SK-N-SH (cell line): Measurements from ENCODE around the gene ANKRD11. TPM values are rescaled to one million over a fixed set of nuclear protein-coding genes. Genes with fewer than 3 reads are reported as not detected.

Experiments
- CTCF ChIA-PET: fragments of 300-600, 350-600 bp; formaldehyde crosslinking; extraction: SDS; loops from one replicate; lab custom pipeline; 2021; lab: Yijun Ruan, JAX
- POLR2A ChIA-PET: fragments of 350-600 bp; sonication (Branson Sonifier 250); formaldehyde crosslinking; extraction: SDS; loops from one replicate; lab custom pipeline; 2020; ENCODE audit warnings: antibody characterized with exemption, inconsistent platforms; lab: Yijun Ruan, JAX
- DNase-seq: peaks from one replicate; pipeline ENCODE4 v3.0.0; 2012
- H2AFZ ChIP-seq: fragments of 200-600 bp; sonication (generic); 2 replicates; pipeline ENCODE4 v1.8.1; 2016; ENCODE audit warnings: antibody characterized with exemption, mild to moderate bottlenecking, low read depth
- H3F3A ChIP-seq: fragments of 200-600 bp; sonication (generic); replicated peaks from 2 replicates; pipeline ENCODE3; 2016; ENCODE audit warnings: antibody characterized with exemption, mild to moderate bottlenecking; ENCODE audit not compliant: insufficient read depth
- H3K27ac ChIP-seq, 2 experiments: fragments of 200-500 bp in 1 of 2; fragments of 200-600 bp in 1 of 2; sonication (Bioruptor generic) in 1 of 2; sonication (generic), shearing (Covaris generic) in 1 of 2; 2 replicates each; pipeline versions ENCODE4 v1.5.1 to v1.6.1; 2014 to 2016; ENCODE audit warnings: low read depth in 2 of 2, inconsistent platforms in 1 of 2, low read length in 1 of 2, mild to moderate bottlenecking in 1 of 2, mixed read lengths in 1 of 2
- H3K27me3 ChIP-seq: fragments of 200-600 bp; sonication (generic), shearing (Covaris generic); 2 replicates; pipeline ENCODE4 v1.6.1; 2016; ENCODE audit warnings: mixed run types; ENCODE audit not compliant: insufficient read depth
- H3K36me3 ChIP-seq, 2 experiments: fragments of 200-500 bp in 1 of 2; fragments of 200-600 bp in 1 of 2; sonication (Bioruptor generic) in 1 of 2; sonication (generic) in 1 of 2; replicated peaks in 1 of 2; 2 replicates each; pipeline versions ENCODE3 to v1.5.1; 2014 to 2016; ENCODE audit warnings: low read length in 1 of 2, mild to moderate bottlenecking in 1 of 2; ENCODE audit not compliant: insufficient read depth in 2 of 2, control insufficient read depth in 1 of 2
- H3K4me1 ChIP-seq, 2 experiments: fragments of 200-500 bp in 1 of 2; fragments of 200-600 bp in 1 of 2; sonication (Bioruptor generic) in 1 of 2; sonication (generic), shearing (Covaris generic) in 1 of 2; 2 replicates each; pipeline versions ENCODE4 v1.5.1 to v1.6.1; 2014 to 2016; ENCODE audit warnings: low read depth in 1 of 2, low read length in 1 of 2, mixed run types in 1 of 2; ENCODE audit not compliant: insufficient read depth in 2 of 2, control insufficient read depth in 1 of 2
- H3K4me2 ChIP-seq: fragments of 200-600 bp; sonication (generic), shearing (Covaris generic); 2 replicates; pipeline ENCODE4 v1.6.1; 2017; ENCODE audit warnings: mixed run types
- H3K4me3 ChIP-seq, 2 experiments: fragments of 200-500 bp in 1 of 2; fragments of 200-600 bp in 1 of 2; sonication (Bioruptor generic) in 1 of 2; sonication (generic), shearing (Covaris generic) in 1 of 2; 2 replicates each; pipeline versions ENCODE4 v1.5.1 to v1.8.1; 2014 to 2016; ENCODE audit warnings: low read depth in 2 of 2, inconsistent platforms in 1 of 2, low read length in 1 of 2, mild to moderate bottlenecking in 1 of 2, mixed read lengths in 1 of 2, moderate library complexity in 1 of 2
- H3K79me2 ChIP-seq: fragments of 200-600 bp; sonication (generic); 2 replicates; pipeline ENCODE4 v1.8.1; 2017; ENCODE audit warnings: mild to moderate bottlenecking; ENCODE audit not compliant: insufficient read depth
- H3K9ac ChIP-seq: fragments of 200-600 bp; sonication (generic); 2 replicates; pipeline ENCODE4 v1.6.1; 2017; ENCODE audit warnings: mixed run types
- H3K9me2 ChIP-seq: fragments of 200-600 bp; sonication (generic); 2 replicates; pipeline ENCODE4 v1.6.1; 2017; ENCODE audit warnings: mixed run types
- H3K9me3 ChIP-seq: fragments of 200-600 bp; sonication (generic); 2 replicates; pipeline ENCODE4 v1.6.1; 2017; ENCODE audit warnings: mixed run types, mild to moderate bottlenecking, moderate library complexity
- H4K20me1 ChIP-seq: fragments of 200-600 bp; sonication (generic); 2 replicates; pipeline ENCODE4 v1.6.1; 2017; ENCODE audit warnings: mild to moderate bottlenecking, mixed run types; ENCODE audit not compliant: insufficient read depth
- CHD2 ChIP-seq: fragments of 150-350 bp; IDR thresholded peaks from 2 replicates; pipeline ENCODE4 v1.6.1; 2018; ENCODE audit warnings: low read length; ENCODE audit not compliant: partially characterized antibody
- EP300 ChIP-seq, 2 experiments: IDR thresholded peaks; 2 replicates each; pipeline versions ENCODE4 v1.4.0 to v1.6.1; 2012; ENCODE audit warnings: borderline replicate concordance in 1 of 2, low read depth in 1 of 2, low read length in 1 of 2
- EZH2phosphoT487 ChIP-seq: fragments of 200-600 bp; sonication (generic); IDR thresholded peaks from 2 replicates; pipeline ENCODE4 v1.6.1; 2017; ENCODE audit warnings: low read depth, mixed run types, mild to moderate bottlenecking, antibody characterized with exemption, moderate library complexity, borderline replicate concordance
- FOSL2 ChIP-seq: IDR thresholded peaks from 2 replicates; pipeline ENCODE4 v1.4.0; 2012; ENCODE audit warnings: low read depth, mild to moderate bottlenecking, moderate library complexity, borderline replicate concordance
- GABPA ChIP-seq: IDR thresholded peaks from 2 replicates; pipeline ENCODE4 v1.4.0; 2012; ENCODE audit warnings: low read depth, mild to moderate bottlenecking
- IRF3 ChIP-seq: fragments of 150-350 bp; IDR thresholded peaks from 2 replicates; pipeline ENCODE4 v1.6.1; 2016; ENCODE audit warnings: mild to moderate bottlenecking, low read depth, low read length
- JUND ChIP-seq: IDR thresholded peaks from 2 replicates; pipeline ENCODE4 v1.4.0; 2012
- POLR2AphosphoS5 ChIP-seq: IDR thresholded peaks from 2 replicates; pipeline ENCODE4 v1.6.1; 2012; ENCODE audit warnings: low read depth, low read length
- RCOR1 ChIP-seq: fragments of 150-350 bp; IDR thresholded peaks from 2 replicates; pipeline ENCODE4 v1.6.1; 2017; ENCODE audit warnings: antibody characterized with exemption, low read length
- RFX5 ChIP-seq: IDR thresholded peaks from 2 replicates; pipeline ENCODE4 v1.6.1; 2012; ENCODE audit warnings: mild to moderate bottlenecking, improper control_type of control experiment, low read length
- RXRA ChIP-seq: IDR thresholded peaks from 2 replicates; pipeline ENCODE4 v1.4.0; 2012; ENCODE audit warnings: low read depth, mild to moderate bottlenecking, borderline replicate concordance
- SIN3A ChIP-seq: IDR thresholded peaks from 2 replicates; pipeline ENCODE4 v1.6.1; 2012; ENCODE audit warnings: low read depth, mild to moderate bottlenecking, low read length, moderate library complexity, borderline replicate concordance
- SMC3 ChIP-seq: IDR thresholded peaks from 2 replicates; pipeline ENCODE4 v1.6.1; 2012; ENCODE audit warnings: low read depth, low read length, improper control_type of control experiment
- TAF1 ChIP-seq: IDR thresholded peaks from 2 replicates; pipeline ENCODE4 v1.6.1; 2012; ENCODE audit warnings: low read depth, mild to moderate bottlenecking, low read length, moderate library complexity, borderline replicate concordance
- TCF12 ChIP-seq: IDR thresholded peaks from 2 replicates; pipeline ENCODE4 v1.4.0; 2012
- USF2 ChIP-seq: fragments of 150-350 bp; IDR thresholded peaks from 2 replicates; pipeline ENCODE4 v1.6.1; 2017; ENCODE audit warnings: antibody characterized with exemption, low read length, low read depth, borderline replicate concordance
- YY1 ChIP-seq: IDR thresholded peaks from 2 replicates; pipeline ENCODE4 v1.4.0; 2012; ENCODE audit warnings: low read depth, mild to moderate bottlenecking
- WGBS: methylation state at CpG from one replicate; pipeline ENCODE4 v1.1.6; 2017; ENCODE audit warnings: low lambda C conversion rate; 5-methylcytosine and 5-hydroxymethylcytosine counted together
- polyA plus RNA-seq, 3 experiments: library from polyadenylated mRNA; depleted of rRNA; stranded (reverse); fragments of >200 nt; gene quantifications; 2 replicates each; pipeline ENCODE4 v1.2.3, GENCODE V29; 2012
- TF ChIP-seq, protein P1 (sequence below): IDR thresholded peaks from 2 replicates; pipeline ENCODE4 v1.4.0; 2012; ENCODE audit warnings: low read depth, borderline replicate concordance

The ANKRD11 gene
- polyA plus RNA-seq, 1 of the 3 experiments (the other 2 are of a cell fraction), result 50.2 TPM

DNA sequence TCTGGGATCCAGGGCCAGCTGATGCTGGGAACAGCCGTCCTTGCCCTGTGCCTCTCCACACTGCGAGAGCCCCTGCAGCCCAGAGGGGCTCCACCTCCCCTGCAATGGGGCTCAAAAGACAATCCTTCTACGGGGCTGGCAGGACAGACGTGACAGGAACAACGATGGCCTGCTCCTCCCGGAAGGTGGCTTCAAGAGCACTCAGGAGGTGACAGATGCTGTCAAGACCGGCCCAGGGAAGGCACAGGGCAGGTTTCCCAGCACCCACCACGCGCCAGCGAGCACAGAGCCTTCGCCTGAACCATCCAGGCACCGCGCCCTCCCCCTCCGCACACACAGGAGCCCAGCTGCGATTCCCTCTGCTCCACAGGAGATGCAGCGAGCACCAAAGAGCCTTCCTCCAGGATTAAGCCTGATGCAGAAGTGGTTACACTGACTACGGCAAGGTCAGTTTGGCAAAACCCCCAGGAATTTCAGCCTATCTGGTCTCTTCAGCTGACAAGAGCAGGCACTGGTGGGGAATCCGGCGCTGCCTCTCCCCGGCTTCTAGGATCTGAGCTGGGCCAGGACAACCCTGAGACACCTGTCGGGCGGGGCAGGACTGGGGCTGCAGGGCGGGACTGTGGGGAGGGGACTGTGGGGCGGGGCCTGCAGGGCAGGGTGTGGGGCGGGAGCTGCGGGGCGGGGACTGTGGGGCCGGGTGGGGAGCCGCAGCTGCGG is 169.4 kb downstream of the ANKRD11 start:
- no peak for TF ChIP-seq POLR2AphosphoS5
- TF ChIP-seq IRF3, result no peak
- no peak for TF ChIP-seq GABPA
- TF ChIP-seq FOSL2, result no peak
- no peak for TF ChIP-seq EP300 (IDR thresholded peaks at IDR 0.05; ENCODE audit: borderline replicate concordance in 1 of 2, low read depth in 1 of 2, low read length in 1 of 2)
- TF ChIP-seq YY1, result no peak
- no peak for TF ChIP-seq USF2
- no peak for TF ChIP-seq RXRA
- TF ChIP-seq CHD2, result no peak
- no peak for TF ChIP-seq RCOR1
- Histone ChIP-seq H3K9ac (peak overlapping the region; percentile 37; the same call in 1 of the 2 replicates), H2AFZ (no peak overlapping the region), H3K4me1 (peaks cover 63 to 82% of the 10 kb centered on the region in 2 experiments; a peak in 3 of 4 replicates), H3K27ac (peak overlapping the region; percentile 58 to 89), H3K9me3 (no peaks in the 10 kb centered on the region), H3K9me2 (no peaks in the 10 kb centered on the region), H4K20me1 (peaks cover 46% of the 10 kb centered on the region), H3K27me3 (no peaks in the 10 kb centered on the region), H3K4me3 (no peak overlapping the region), H3K36me3 (no peaks in the 10 kb centered on the region), H3F3A (peaks cover 59% of the 10 kb centered on the region), H3K4me2 (peak overlapping the region; percentile 73; the same call in 1 of the 2 replicates), H3K79me2 (peaks cover 97% of the 10 kb centered on the region)
- DNase-seq, result no peak
- POLR2A ChIA-PET, result no interaction called here
- CTCF ChIA-PET, result interaction anchor here (1.2 kb wide), 1 partner anchor 14 kb away, joined by 3 read pairs; no protein-coding TSS in a partner anchor
- WGBS, result 75% methylated on average over 12 of the region's 30 CpGs

DNA sequence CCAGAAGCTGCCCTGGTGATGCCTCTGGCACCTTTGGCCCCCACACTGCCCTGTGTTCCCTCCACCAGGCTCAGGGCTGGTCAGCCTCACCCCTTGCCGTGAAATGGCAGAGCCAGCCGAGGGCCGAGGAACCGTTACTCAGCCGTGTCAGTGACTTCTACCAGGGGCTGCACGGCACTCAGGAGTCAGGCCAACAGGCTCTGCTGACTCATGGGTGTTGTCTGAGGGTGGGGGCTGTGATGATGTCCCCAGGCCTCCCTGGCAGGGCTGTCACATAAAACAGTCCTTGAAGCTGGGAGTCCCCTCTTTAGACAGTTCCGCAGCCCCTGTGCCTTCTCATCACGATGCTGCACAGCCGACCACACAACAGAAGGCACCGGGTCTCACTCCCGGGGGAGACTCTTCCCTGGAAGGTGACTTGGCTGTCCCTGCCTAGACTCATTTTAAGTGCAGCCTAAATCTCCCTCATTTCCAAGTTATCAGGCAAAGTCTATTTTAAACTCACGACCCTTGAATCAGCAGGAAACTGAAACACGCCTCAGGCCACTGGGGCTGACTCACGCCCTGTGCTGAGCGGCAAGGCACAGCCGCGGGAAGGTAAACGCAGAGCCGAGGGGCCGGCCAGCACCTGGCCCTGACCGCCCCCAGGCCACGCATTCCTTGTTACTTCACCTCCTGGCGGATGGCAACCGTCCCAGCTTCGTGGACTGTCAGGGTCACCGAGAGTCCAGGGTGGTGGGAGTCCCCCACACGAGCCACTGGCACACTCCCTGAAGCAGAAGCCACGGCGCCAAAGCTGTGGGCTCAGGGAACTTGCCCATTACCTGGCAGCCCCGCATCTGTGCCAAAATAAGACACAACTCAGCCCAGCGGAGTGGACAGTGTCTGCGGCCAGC is 170.2 kb downstream of the ANKRD11 start:
- no peak for DNase-seq
- Histone ChIP-seq H3K4me1 (peaks cover 66 to 82% of the 10 kb centered on the region in 2 experiments; a peak in 3 of 4 replicates), H3K27me3 (no peaks in the 10 kb centered on the region), H3F3A (peaks cover 61% of the 10 kb centered on the region), H3K79me2 (peaks cover 97% of the 10 kb centered on the region), H4K20me1 (peaks cover 54% of the 10 kb centered on the region), H3K4me3 (peak overlapping the region in 1 of 2 experiments; percentile 44; a peak in 2 of 4 replicates), H3K27ac (peak overlapping the region; percentile 58 to 89), H3K9ac (peak overlapping the region; percentile 37; the same call in 1 of the 2 replicates), H3K9me3 (no peaks in the 10 kb centered on the region), H3K9me2 (no peaks in the 10 kb centered on the region), H2AFZ (no peak overlapping the region), H3K4me2 (peak overlapping the region; percentile 73), H3K36me3 (peaks cover 0 to 2% of the 10 kb centered on the region in 2 experiments)
- 10% methylated on average over 10 of the region's 32 CpGs for WGBS
- ChIA-PET POLR2A (no interaction called here), CTCF (interaction anchor here (3.8 kb wide), 1 partner anchor 11 kb away, joined by 18 read pairs; no protein-coding TSS in a partner anchor)
- TF ChIP-seq, protein P1, sequence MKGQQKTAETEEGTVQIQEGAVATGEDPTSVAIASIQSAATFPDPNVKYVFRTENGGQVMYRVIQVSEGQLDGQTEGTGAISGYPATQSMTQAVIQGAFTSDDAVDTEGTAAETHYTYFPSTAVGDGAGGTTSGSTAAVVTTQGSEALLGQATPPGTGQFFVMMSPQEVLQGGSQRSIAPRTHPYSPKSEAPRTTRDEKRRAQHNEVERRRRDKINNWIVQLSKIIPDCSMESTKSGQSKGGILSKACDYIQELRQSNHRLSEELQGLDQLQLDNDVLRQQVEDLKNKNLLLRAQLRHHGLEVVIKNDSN, result no peak
- peak in 1 of 2 experiments; percentile 46; a peak in 1 of 4 replicates for TF ChIP-seq EP300 (IDR thresholded peaks at IDR 0.05; ENCODE audit: borderline replicate concordance in 1 of 2, low read depth in 1 of 2, low read length in 1 of 2)
- peak; percentile 75; the same call in 1 of the 2 replicates for TF ChIP-seq RXRA
- peak; percentile 65 for TF ChIP-seq JUND
- TF ChIP-seq IRF3, result no peak
- no peak for TF ChIP-seq USF2
- TF ChIP-seq EZH2phosphoT487, result no peak
- TF ChIP-seq GABPA, result no peak
- peak; percentile 65; the same call in 1 of the 2 replicates for TF ChIP-seq TCF12
- TF ChIP-seq RFX5, result no peak
- no peak for TF ChIP-seq SMC3
- TF ChIP-seq SIN3A, result no peak
- TF ChIP-seq TAF1, result no peak
- no peak for TF ChIP-seq POLR2AphosphoS5
